Heart right ventricle (tissue), 16 donors: ENCODE measurements around the gene NUTM2F. TPM values are rescaled to one million over a fixed set of nuclear protein-coding genes. Genes with fewer than 3 reads are reported as not detected.

Experiments used
- ATAC-seq, 8 donors: fragments of 200-7000 bp; cut with Tn5 transposase; one replicate each; pipeline ENCODE4 v1.9.1; 2020; ENCODE audit warnings: mild to moderate bottlenecking in 8 of 8, moderate library complexity in 8 of 8, moderate number of reproducible peaks in 1 of 8
- DNase-seq, 2 donors: peaks; one replicate each; pipeline ENCODE4 v3.0.0-alpha.2; 2020
- H3K27ac ChIP-seq, 10 donors: fragments of 200-600 bp; sonication (generic) in 2 of 10; one replicate each; pipeline versions ENCODE4 v1.5.0 to v1.8.0; 2020 to 2022; ENCODE audit warnings: mild to moderate bottlenecking in 3 of 10
- H3K27me3 ChIP-seq, 7 donors: fragments of 200-600 bp; one replicate each; pipeline ENCODE4 v1.8.0; 2021 to 2022; ENCODE audit warnings: mild to moderate bottlenecking in 2 of 7
- H3K36me3 ChIP-seq, 9 donors: fragments of 200-600 bp; sonication (generic) in 1 of 9; one replicate each; pipeline versions ENCODE4 v1.5.0 to v1.8.0; 2020 to 2022; ENCODE audit warnings: mild to moderate bottlenecking in 2 of 9
- H3K4me1 ChIP-seq, 9 donors: fragments of 200-600 bp; sonication (generic) in 1 of 9; one replicate each; pipeline versions ENCODE4 v1.5.0 to v1.8.0; 2020 to 2022; ENCODE audit warnings: mild to moderate bottlenecking in 4 of 9
- H3K4me3 ChIP-seq, 10 donors: fragments of 200-600 bp; sonication (generic) in 2 of 10; one replicate each; pipeline versions ENCODE4 v1.5.0 to v1.8.0; 2020 to 2022; ENCODE audit warnings: mild to moderate bottlenecking in 7 of 10, moderate library complexity in 2 of 10
- H3K9me3 ChIP-seq, 11 donors: fragments of 200-600 bp in 10 of 11; sonication (generic) in 2 of 11; one replicate each; pipeline versions ENCODE4 v1.5.0 to v1.8.0; 2013 to 2022; ENCODE audit warnings: mild to moderate bottlenecking in 2 of 11, control low read depth in 1 of 11, moderate library complexity in 1 of 11
- WGBS, 2 donors: extraction: QIAGEN DNeasy Blood & Tissue Kit; methylation state at CpG; one replicate each; pipeline ENCODE4 v1.1.7; 2013; ENCODE audit warnings: inconsistent platforms in 1 of 2; 5-methylcytosine and 5-hydroxymethylcytosine counted together
- intact Hi-C, 10 donors: fragments of 100-400 bp; cut with DNase I; formaldehyde crosslinking; loops; one replicate each; pipeline versions ENCODE4 v1.11.1 to v1.14.2; 2022
- polyA plus RNA-seq, 2 donors: library from polyadenylated mRNA; stranded (reverse); fragments of 200-250 nt; gene quantifications; one replicate each; pipeline ENCODE4 v1.2.3, GENCODE V29; 2013
- total RNA-seq, 10 donors: library from RNA; stranded (reverse); fragmentation: NEBNext Ultra II Directional in 3 of 10; extraction: Animal tissue kit (Norgen Biotek cat#: 25700) in 3 of 10; gene quantifications; one replicate each; pipeline versions ENCODE4 v1.2.1 to v1.2.4, GENCODE V29; 2021 to 2023
- TF ChIP-seq, protein P1 (sequence below), 9 donors: fragments of 200-600 bp; sonication (generic) in 2 of 9; IDR thresholded peaks; one replicate each; pipeline versions ENCODE4 v1.5.0 to v1.8.0; 2021 to 2022; ENCODE audit warnings: antibody characterized with exemption in 9 of 9, mild to moderate bottlenecking in 5 of 9, moderate library complexity in 1 of 9
- donor health status: Arrhythmogenic right ventricular cardiomyopathy.
- donor health status: ischemic (EF 13 %, LVEDD 7.1; RV severe dilation, severe dysfunction).
- donor health status: healthy with polysubstance abuse.
- donor health status: DM: no; HTN: yes; CAD: no.
- donor health status: DM: no; HTN: no; CAD: no.
- donor health status: ischemic (EF 25% LVEDD 6.9; RV normal size, moderate dysfunction).
- donor health status: ischemic (EF 25% LVEDD 5.7; RV mildly dilated, moderate dysfunction).
- donor health status: healthy.
- donor health status: DM: yes; HTN: yes; CAD: no.
- donor health status: Ischemic cardiomyopathy.
- donor health status: ischemic (EF 35%, LVEDD 5.7; RV mildly dilated, moderate dysfunction).
- donor health status: nonischemic (EF 11% LVEDD 7.7; RV severe dilation, severe dysfunction).
- donor health status: DM: yes; HTN: yes; CAD: no.
- donor health status: PGD.
- donor health status: ischemic (EF 29% LVEDD 5.4; RV normal size, mild dysfunction).
- donor health status: nonischemic (EF 23%, LVEDD 6.1; RV moderate dilation, normal function).

Gene NUTM2F
- total and polyA plus RNA-seq, 12 donors: 0.01 TPM; not detected in 11

DNA sequence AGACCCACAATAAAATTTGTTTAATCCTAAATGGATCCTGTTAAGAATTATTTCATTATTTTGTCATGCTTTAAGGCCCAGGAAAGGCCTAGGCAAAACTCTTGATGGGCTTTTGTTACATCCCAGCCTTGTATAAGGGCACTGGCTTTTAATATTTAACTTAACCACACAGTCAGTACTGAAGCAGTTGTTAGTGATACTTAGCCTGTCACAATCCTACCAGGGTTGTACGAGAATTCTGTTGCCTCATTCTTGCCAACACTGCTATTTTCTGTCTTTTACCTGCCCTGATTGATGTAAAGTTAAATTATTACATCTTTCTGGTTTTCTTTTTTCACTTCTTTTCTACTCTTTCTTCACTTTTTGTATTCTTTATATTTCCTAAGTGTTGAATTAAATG, 58.4 kb downstream of the NUTM2F start:
- peaks cover 0 to 22% (median 9%) of the 10 kb centered on the region in 11 donors for H3K9me3 ChIP-seq
- no peaks in the 10 kb centered on the region for H3K27me3 ChIP-seq
- intact Hi-C loops: no loop called here
- no peak for ATAC-seq
- peaks cover 0 to 15% (median 6%) of the 10 kb centered on the region in 9 donors for H3K4me1 ChIP-seq
- peaks cover 0 to 8% (median 0%) of the 10 kb centered on the region in 9 donors for H3K36me3 ChIP-seq
- peak overlapping the region in 4 of 10 donors; percentile 0 to 26 (median 12) for H3K27ac ChIP-seq
- DNase-seq: no peak
- 88 to 89% methylated on average over 1 of the region's 1 CpG for WGBS, 2 donors
- TF ChIP-seq, protein P1, sequence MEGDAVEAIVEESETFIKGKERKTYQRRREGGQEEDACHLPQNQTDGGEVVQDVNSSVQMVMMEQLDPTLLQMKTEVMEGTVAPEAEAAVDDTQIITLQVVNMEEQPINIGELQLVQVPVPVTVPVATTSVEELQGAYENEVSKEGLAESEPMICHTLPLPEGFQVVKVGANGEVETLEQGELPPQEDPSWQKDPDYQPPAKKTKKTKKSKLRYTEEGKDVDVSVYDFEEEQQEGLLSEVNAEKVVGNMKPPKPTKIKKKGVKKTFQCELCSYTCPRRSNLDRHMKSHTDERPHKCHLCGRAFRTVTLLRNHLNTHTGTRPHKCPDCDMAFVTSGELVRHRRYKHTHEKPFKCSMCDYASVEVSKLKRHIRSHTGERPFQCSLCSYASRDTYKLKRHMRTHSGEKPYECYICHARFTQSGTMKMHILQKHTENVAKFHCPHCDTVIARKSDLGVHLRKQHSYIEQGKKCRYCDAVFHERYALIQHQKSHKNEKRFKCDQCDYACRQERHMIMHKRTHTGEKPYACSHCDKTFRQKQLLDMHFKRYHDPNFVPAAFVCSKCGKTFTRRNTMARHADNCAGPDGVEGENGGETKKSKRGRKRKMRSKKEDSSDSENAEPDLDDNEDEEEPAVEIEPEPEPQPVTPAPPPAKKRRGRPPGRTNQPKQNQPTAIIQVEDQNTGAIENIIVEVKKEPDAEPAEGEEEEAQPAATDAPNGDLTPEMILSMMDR (IDR thresholded peaks at IDR 0.05): no peak
- H3K4me3 ChIP-seq: no peak overlapping the region

DNA sequence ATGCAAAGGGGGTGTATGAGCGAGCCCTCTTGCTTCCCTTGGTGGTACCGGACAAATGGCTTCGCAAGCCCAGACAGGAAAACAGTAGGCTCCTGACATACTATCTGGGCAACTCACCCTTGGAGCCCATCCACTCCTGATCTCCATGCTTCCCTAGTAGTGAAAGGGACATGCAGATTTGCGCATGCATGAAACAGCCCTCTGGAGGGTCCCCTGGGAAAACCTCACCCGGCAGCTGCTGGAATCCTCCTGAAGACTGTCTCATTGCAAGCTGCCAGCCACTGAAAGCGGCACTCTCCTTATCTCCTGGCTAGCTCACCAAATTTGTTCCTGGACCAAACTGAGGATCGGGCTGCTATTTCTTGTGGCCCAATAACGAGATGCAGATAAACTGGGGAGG, 59.2 kb downstream of the NUTM2F start:
- Histone ChIP-seq H3K36me3 (peaks cover 0 to 16% (median 0%) of the 10 kb centered on the region in 9 donors), H3K4me3 (no peak overlapping the region), H3K27ac (peak overlapping the region in 3 of 10 donors; percentile 0 to 26 (median 19)), H3K4me1 (peaks cover 0 to 15% (median 6%) of the 10 kb centered on the region in 9 donors), H3K9me3 (peaks cover 0 to 22% (median 9%) of the 10 kb centered on the region in 11 donors), H3K27me3 (no peaks in the 10 kb centered on the region)
- 69% methylated on average over 8 of the region's 8 CpGs for WGBS, 2 donors
- peak in 4 of 8 donors; percentile 51 to 67 (median 54) for ATAC-seq
- intact Hi-C loops: no loop called here
- peak; percentile 13 to 18 for DNase-seq
- TF ChIP-seq, protein P1 (IDR thresholded peaks at IDR 0.05): no peak

Other genes with a start within 250 kb of the NUTM2F start
- gene PTPDC1, start 244.2 kb downstream of the NUTM2F start, total RNA-seq: 10 to 100 TPM in 4 of 10 donors, 1 to 10 TPM in 6; 6.3 to 14.7 (median 9.5) TPM
- gene PTPDC1, start 244.2 kb downstream of the NUTM2F start, polyA plus RNA-seq: 10 to 100 TPM in 1 of 2 donors, 1 to 10 TPM in 1; 5.3 to 14.3 TPM
- gene ZNF169, start 69.3 kb downstream of the NUTM2F start, total RNA-seq: 1 to 10 TPM; 1.3 to 3.1 (median 2.4) TPM
- 1 to 10 TPM; 1.1 to 3.1 TPM for gene ZNF169, start 69.3 kb downstream of the NUTM2F start, polyA plus RNA-seq
- under 1 TPM in 2 of 10 donors, not detected in 8; 0.13 TPM for gene PCAT7, start 226.4 kb upstream of the NUTM2F start, total RNA-seq
- not detected for gene PCAT7, start 226.4 kb upstream of the NUTM2F start, polyA plus RNA-seq